Measurements from ENCODE around the gene SPTBN2. TPM values are rescaled to one million over a fixed set of nuclear protein-coding genes. Genes with fewer than 3 reads are reported as not detected.

The SPTBN2 gene
- total RNA-seq, 1 donor from 2014 or later: 117 TPM

DNA sequence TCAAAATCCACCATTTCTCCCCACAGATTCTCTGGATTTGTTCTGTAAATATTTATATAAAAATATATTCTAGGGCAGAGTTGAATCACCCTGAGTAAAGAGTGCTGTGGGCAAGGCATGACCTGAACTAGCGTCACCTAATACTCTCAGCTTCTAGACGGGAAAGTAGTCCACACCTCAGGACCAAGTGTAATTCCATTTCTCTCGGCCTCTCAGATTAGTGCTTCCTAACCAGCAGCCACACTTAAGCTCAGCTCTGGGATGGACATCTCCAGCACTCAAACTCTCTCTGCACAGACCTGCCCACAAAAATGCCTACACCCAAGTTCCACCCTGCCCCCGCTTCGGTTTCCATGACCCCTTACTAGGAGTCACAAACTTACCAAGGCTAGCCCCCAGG is 5.3 kb downstream of the SPTBN2 start:
- no peaks in the 10 kb centered on the region for H3K9me3 ChIP-seq
- no peaks in the 10 kb centered on the region for H3K36me3 ChIP-seq
- no peak overlapping the region for H3K27ac ChIP-seq
- DNase-seq (ENCODE audit: extremely low spot score in 2 of 2): no peak
- TF ChIP-seq POLR2AphosphoS5 (IDR thresholded peaks at IDR 0.05; ENCODE audit: insufficient read depth in 1 of 2, low read depth in 1 of 2) (no peak), POLR2A (IDR thresholded peaks at IDR 0.05) (no peak)
- TF ChIP-seq, protein P1, sequence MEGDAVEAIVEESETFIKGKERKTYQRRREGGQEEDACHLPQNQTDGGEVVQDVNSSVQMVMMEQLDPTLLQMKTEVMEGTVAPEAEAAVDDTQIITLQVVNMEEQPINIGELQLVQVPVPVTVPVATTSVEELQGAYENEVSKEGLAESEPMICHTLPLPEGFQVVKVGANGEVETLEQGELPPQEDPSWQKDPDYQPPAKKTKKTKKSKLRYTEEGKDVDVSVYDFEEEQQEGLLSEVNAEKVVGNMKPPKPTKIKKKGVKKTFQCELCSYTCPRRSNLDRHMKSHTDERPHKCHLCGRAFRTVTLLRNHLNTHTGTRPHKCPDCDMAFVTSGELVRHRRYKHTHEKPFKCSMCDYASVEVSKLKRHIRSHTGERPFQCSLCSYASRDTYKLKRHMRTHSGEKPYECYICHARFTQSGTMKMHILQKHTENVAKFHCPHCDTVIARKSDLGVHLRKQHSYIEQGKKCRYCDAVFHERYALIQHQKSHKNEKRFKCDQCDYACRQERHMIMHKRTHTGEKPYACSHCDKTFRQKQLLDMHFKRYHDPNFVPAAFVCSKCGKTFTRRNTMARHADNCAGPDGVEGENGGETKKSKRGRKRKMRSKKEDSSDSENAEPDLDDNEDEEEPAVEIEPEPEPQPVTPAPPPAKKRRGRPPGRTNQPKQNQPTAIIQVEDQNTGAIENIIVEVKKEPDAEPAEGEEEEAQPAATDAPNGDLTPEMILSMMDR (IDR thresholded peaks at IDR 0.05): no peak
- H3K27me3 ChIP-seq: no peaks in the 10 kb centered on the region
- no peak overlapping the region for H3K4me3 ChIP-seq
- H3K4me1 ChIP-seq: peaks cover 9% of the 10 kb centered on the region
- intact Hi-C loops (cut with DNase I): no loop called here

DNA sequence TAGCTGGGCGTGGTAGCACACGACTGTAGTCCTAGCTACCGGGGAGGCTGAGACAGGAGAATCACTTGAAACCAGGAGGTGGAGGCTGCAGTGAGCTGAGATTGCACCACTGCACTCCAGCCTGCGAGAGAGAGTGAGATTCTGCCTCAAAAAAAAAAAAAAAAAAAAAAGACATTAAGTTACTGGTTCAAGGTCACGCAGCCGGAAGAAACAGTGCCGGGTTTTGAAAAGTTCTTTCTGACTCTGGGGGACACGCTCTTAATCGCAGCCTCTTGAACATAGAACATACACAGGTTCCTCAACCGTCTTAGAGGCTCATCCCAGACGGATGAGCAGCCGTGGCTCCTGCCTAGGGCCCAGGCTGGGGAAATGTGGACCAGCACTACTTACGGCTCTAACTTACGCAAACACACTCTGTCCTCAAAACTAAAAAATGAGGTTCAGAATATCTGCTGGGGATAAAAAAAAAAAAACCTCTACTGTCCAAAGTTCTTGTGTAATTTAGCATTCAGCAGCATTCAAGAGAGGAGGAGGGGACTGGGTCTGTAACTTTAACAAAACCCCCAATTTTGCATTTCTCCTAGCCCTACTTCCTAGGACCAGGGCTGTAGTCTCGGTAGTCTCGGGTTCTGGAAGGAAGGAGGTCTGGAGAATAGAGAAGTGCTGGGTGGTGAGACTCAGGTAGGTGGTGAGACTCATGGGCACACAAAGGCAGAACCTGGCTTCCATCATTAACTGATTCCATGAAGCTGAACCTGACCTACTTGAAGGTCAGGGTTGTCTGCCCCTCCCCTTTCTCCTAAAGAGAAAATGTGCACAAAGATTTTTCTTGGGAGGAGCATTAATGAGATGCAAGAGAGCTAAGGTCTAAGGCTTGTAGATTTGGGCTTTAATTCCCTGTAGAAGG is 6.0 kb downstream of the SPTBN2 start:
- Histone ChIP-seq H3K27ac (no peak overlapping the region), H3K36me3 (no peaks in the 10 kb centered on the region), H3K4me3 (no peak overlapping the region), H3K9me3 (no peaks in the 10 kb centered on the region), H3K27me3 (no peaks in the 10 kb centered on the region), H3K4me1 (peaks cover 9% of the 10 kb centered on the region)
- intact Hi-C loops (cut with DNase I): no loop called here
- DNase-seq (ENCODE audit: extremely low spot score in 2 of 2): no peak
- TF ChIP-seq POLR2AphosphoS5 (IDR thresholded peaks at IDR 0.05; ENCODE audit: insufficient read depth in 1 of 2, low read depth in 1 of 2) (no peak), POLR2A (IDR thresholded peaks at IDR 0.05) (no peak)
- TF ChIP-seq, protein P1 (IDR thresholded peaks at IDR 0.05): no peak

DNA sequence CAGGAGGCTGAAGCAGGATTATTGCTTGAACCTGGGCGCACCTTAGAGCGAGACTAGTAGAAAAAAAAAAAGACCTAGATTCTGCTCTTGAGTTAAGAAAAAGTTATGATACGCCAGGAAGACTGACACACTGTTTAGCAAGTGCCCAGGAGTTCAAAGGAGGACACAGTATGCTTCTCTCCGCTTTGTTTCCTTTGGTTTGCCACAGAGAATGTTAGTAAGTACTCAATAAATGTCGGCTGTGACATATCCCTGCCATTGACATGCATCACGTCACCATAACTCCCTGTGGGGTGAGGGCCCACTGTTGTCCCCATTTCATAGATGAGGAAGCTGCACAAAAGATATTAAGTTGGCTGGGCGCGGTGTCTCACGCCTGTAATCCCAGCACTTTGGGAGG is 7.1 kb downstream of the SPTBN2 start:
- Histone ChIP-seq H3K9me3 (no peaks in the 10 kb centered on the region), H3K4me3 (no peak overlapping the region), H3K27ac (no peak overlapping the region), H3K27me3 (no peaks in the 10 kb centered on the region), H3K4me1 (peaks cover 4% of the 10 kb centered on the region), H3K36me3 (no peaks in the 10 kb centered on the region)
- no peak for DNase-seq (ENCODE audit: extremely low spot score in 2 of 2)
- intact Hi-C loops (cut with DNase I): no loop called here
- TF ChIP-seq POLR2AphosphoS5 (IDR thresholded peaks at IDR 0.05; ENCODE audit: insufficient read depth in 1 of 2, low read depth in 1 of 2) (no peak), POLR2A (IDR thresholded peaks at IDR 0.05) (no peak)
- TF ChIP-seq, protein P1 (IDR thresholded peaks at IDR 0.05): no peak

DNA sequence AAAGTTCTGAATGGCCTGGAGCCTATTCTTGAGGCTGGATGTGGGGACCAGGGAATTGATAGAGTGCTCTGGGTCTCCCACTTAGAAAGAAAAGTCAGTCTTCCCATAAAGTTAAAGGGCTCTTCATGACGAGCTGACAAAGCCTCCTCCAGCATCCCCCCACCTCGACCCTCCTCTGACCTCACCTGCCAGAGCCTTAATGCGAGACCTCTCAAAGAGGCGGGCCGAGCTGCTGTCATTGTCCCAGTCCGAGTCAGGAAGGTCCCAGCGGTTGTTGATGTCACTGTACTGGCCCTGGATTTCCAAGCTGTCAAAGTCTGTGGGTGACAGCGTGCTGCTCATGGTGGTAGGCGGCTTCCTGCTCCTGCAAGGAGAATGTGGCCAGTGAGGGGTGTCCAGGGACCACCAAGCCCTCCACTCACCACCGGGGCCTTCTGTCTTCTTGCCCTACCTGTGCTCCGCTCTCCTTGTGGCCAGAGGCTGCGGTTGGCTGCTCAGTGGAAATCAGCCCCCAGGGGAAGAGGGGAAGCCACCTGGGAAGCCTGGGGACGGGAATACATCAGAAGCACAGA is 8.0 kb downstream of the SPTBN2 start:
- intact Hi-C loops (cut with DNase I): no loop called here
- H3K4me1 ChIP-seq: no peaks in the 10 kb centered on the region
- H3K36me3 ChIP-seq: no peaks in the 10 kb centered on the region

More for the DNA sequence above, 8.0 kb downstream of the SPTBN2 start:
- Histone ChIP-seq H3K27me3 (no peaks in the 10 kb centered on the region), H3K4me3 (no peak overlapping the region), H3K27ac (no peak overlapping the region), H3K9me3 (no peaks in the 10 kb centered on the region)
- no peak for DNase-seq (ENCODE audit: extremely low spot score in 2 of 2)
- no peak for TF ChIP-seq POLR2A (IDR thresholded peaks at IDR 0.05)
- TF ChIP-seq, protein P1 (IDR thresholded peaks at IDR 0.05): no peak

Measured in vagina (tissue), 2 donors.